H9 (cell line): ENCODE measurements around the gene ACOXL. TPM values are rescaled to one million over a fixed set of nuclear protein-coding genes. Genes with fewer than 3 reads are reported as not detected.

ENCODE experiments used
- DNase-seq: peaks from one replicate; pipeline ENCODE4 v3.0.0-alpha.2; 2017
- H2AFZ ChIP-seq: one replicate; pipeline ENCODE4 v1.6.1; 2013; ENCODE audit warnings: mild to moderate bottlenecking, low read length, control low read depth, moderate library complexity
- H2AK5ac ChIP-seq: 2 replicates; pipeline ENCODE4 v1.6.1; 2013; ENCODE audit warnings: low read length, control low read depth, mixed read lengths; ENCODE audit not compliant: insufficient read length
- H2BK120ac ChIP-seq: one replicate; pipeline ENCODE4 v1.6.1; 2013; ENCODE audit warnings: low read depth, mild to moderate bottlenecking, low read length, control low read depth, inconsistent platforms; ENCODE audit not compliant: poor library complexity, severe bottlenecking
- H2BK12ac ChIP-seq: 2 replicates; pipeline ENCODE4 v1.6.1; 2013; ENCODE audit warnings: low read length, control low read depth, mixed read lengths, low read depth; ENCODE audit not compliant: insufficient read length
- H2BK15ac ChIP-seq: 2 replicates; pipeline ENCODE4 v1.6.1; 2013; ENCODE audit warnings: low read depth, low read length, control low read depth
- H2BK20ac ChIP-seq: one replicate; pipeline ENCODE4 v1.6.1; 2013; ENCODE audit warnings: low read depth, mild to moderate bottlenecking, low read length, control low read depth, inconsistent platforms; ENCODE audit not compliant: poor library complexity, severe bottlenecking
- H2BK5ac ChIP-seq: 2 replicates; pipeline ENCODE4 v1.6.1; 2013; ENCODE audit warnings: low read length, control low read depth, mixed read lengths; ENCODE audit not compliant: insufficient read length
- H3K14ac ChIP-seq: 2 replicates; pipeline ENCODE4 v1.6.1; 2013; ENCODE audit warnings: low read length, control low read depth; ENCODE audit not compliant: insufficient read depth
- H3K18ac ChIP-seq: 2 replicates; pipeline ENCODE4 v1.6.1; 2013; ENCODE audit warnings: low read depth, mild to moderate bottlenecking, mixed read lengths, low read length, control low read depth; ENCODE audit not compliant: insufficient read length
- H3K23ac ChIP-seq: 2 replicates; pipeline ENCODE4 v1.6.1; 2013; ENCODE audit warnings: low read length, control low read depth, mixed read lengths, low read depth; ENCODE audit not compliant: insufficient read length
- H3K23me2 ChIP-seq: 2 replicates; pipeline ENCODE4 v1.6.1; 2013; ENCODE audit warnings: low read depth, mild to moderate bottlenecking, mixed read lengths, low read length, control low read depth; ENCODE audit not compliant: insufficient read length, poor library complexity, severe bottlenecking
- H3K27ac ChIP-seq: 2 replicates; pipeline ENCODE4 v1.5.1; 2013; ENCODE audit warnings: low read length, control low read depth, mixed read lengths, low read depth; ENCODE audit not compliant: insufficient read length
- H3K27me3 ChIP-seq: 2 replicates; pipeline ENCODE4 v1.6.1; 2013; ENCODE audit warnings: low read length, control low read depth, inconsistent platforms; ENCODE audit not compliant: insufficient read depth
- H3K4ac ChIP-seq: 2 replicates; pipeline ENCODE4 v1.6.1; 2013; ENCODE audit warnings: low read depth, mild to moderate bottlenecking, control low read depth, inconsistent platforms, low read length, moderate library complexity
- H3K4me1 ChIP-seq: 2 replicates; pipeline ENCODE4 v1.6.1; 2013; ENCODE audit warnings: low read length, control low read depth, inconsistent platforms; ENCODE audit not compliant: insufficient read depth
- H3K4me2 ChIP-seq: 2 replicates; pipeline ENCODE4 v1.6.1; 2013; ENCODE audit warnings: low read length, control low read depth, mixed read lengths; ENCODE audit not compliant: insufficient read length, insufficient read depth
- H3K56ac ChIP-seq: 2 replicates; pipeline ENCODE4 v1.6.1; 2013; ENCODE audit warnings: low read depth, mild to moderate bottlenecking, mixed read lengths, low read length, control low read depth; ENCODE audit not compliant: insufficient read length
- H3K79me1 ChIP-seq: 2 replicates; pipeline ENCODE4 v1.6.1; 2013; ENCODE audit warnings: low read depth, mild to moderate bottlenecking, moderate library complexity, low read length, control low read depth, inconsistent platforms; ENCODE audit not compliant: insufficient read depth, poor library complexity, severe bottlenecking
- H3K79me2 ChIP-seq: 2 replicates; pipeline ENCODE4 v1.6.1; 2013; ENCODE audit warnings: low read length, control low read depth, inconsistent platforms; ENCODE audit not compliant: insufficient read depth
- H3K9ac ChIP-seq: 2 replicates; pipeline ENCODE4 v1.6.1; 2013; ENCODE audit warnings: low read length, control low read depth, mixed read lengths; ENCODE audit not compliant: insufficient read length; ENCODE audit errors: extremely low read depth
- H3K9me3 ChIP-seq: one replicate; pipeline ENCODE4 v1.6.1; 2013; ENCODE audit warnings: low read depth, low read length, inconsistent platforms; ENCODE audit not compliant: control insufficient read depth
- H3T11ph ChIP-seq: one replicate; pipeline ENCODE4 v1.6.1; 2013; ENCODE audit warnings: mild to moderate bottlenecking, low read length, control low read depth, inconsistent platforms
- H4K20me1 ChIP-seq: one replicate; pipeline ENCODE4 v1.6.1; 2013; ENCODE audit not compliant: control insufficient read depth, insufficient read length, insufficient read depth
- H4K5ac ChIP-seq: 2 replicates; pipeline ENCODE4 v1.6.1; 2013; ENCODE audit warnings: low read depth, mild to moderate bottlenecking, mixed read lengths, low read length, control low read depth; ENCODE audit not compliant: insufficient read length
- H4K8ac ChIP-seq: replicated peaks from 2 replicates; pipeline ENCODE4 v1.6.1; 2013; ENCODE audit warnings: low read length, control low read depth, mixed read lengths, low read depth; ENCODE audit not compliant: insufficient read length
- H4K91ac ChIP-seq: 2 replicates; pipeline ENCODE4 v1.6.1; 2013; ENCODE audit warnings: low read depth, mild to moderate bottlenecking, moderate library complexity, mixed read lengths, low read length, control low read depth; ENCODE audit not compliant: insufficient read length
- H3K27ac Mint-ChIP-seq, 3 experiments: 2 replicates in 2 of 3; 3 replicates in 1 of 3; pipeline ENCODE4 v1.8.0; 2020 to 2021; ENCODE audit warnings: mixed read lengths in 3 of 3, mild to moderate bottlenecking in 1 of 3, moderate library complexity in 1 of 3
- H3K27me3 Mint-ChIP-seq: 2 replicates; pipeline ENCODE4 v1.8.0; 2021; ENCODE audit warnings: low read depth, mild to moderate bottlenecking, moderate library complexity, mixed read lengths
- H3K36me3 Mint-ChIP-seq, 3 experiments: 2 replicates in 2 of 3; 3 replicates in 1 of 3; pipeline ENCODE4 v1.8.0; 2020 to 2021; ENCODE audit warnings: low read depth in 3 of 3, mixed read lengths in 3 of 3; ENCODE audit not compliant: insufficient read depth in 1 of 3
- H3K4me1 Mint-ChIP-seq, 2 experiments: 2 replicates each; pipeline ENCODE4 v1.8.0; 2020; ENCODE audit warnings: mixed read lengths in 2 of 2
- H3K4me3 Mint-ChIP-seq, 2 experiments: 2 replicates in 1 of 2; 3 replicates in 1 of 2; pipeline ENCODE4 v1.8.0; 2020 to 2021; ENCODE audit warnings: mild to moderate bottlenecking in 2 of 2, mixed read lengths in 2 of 2, moderate library complexity in 1 of 2
- H3K9me3 Mint-ChIP-seq, 2 experiments: 2 replicates in 1 of 2; 3 replicates in 1 of 2; pipeline ENCODE4 v1.8.0; 2020; ENCODE audit warnings: mild to moderate bottlenecking in 2 of 2, mixed read lengths in 2 of 2, moderate library complexity in 1 of 2
- CTCF ChIP-seq: fragments of 200-600 bp; sonication (generic); conservative IDR thresholded peaks from 3 replicates; pipeline ENCODE4 v1.8.0; 2021; ENCODE audit warnings: antibody characterized with exemption, mild to moderate bottlenecking
- WGBS: extraction: QIAGEN DNeasy Blood & Tissue Kit; methylation state at CpG from one replicate; pipeline ENCODE4 v1.1.7; 2013; ENCODE audit warnings: missing lambda C conversion rate, low lambda C conversion rate, mixed read lengths; ENCODE audit not compliant: insufficient read length; ENCODE audit errors: extremely low coverage; 5-methylcytosine and 5-hydroxymethylcytosine counted together
- total RNA-seq: library from RNA; stranded (reverse); gene quantifications from 2 replicates; pipeline ENCODE4 v1.2.1, GENCODE V29; 2021

The ACOXL gene
- total RNA-seq, 1 experiment from 2014 or later, result 37.6 TPM

- Histone ChIP-seq H3K79me1 (no peaks in the 10 kb centered on the region), H2BK120ac (no peak overlapping the region), H2BK5ac (no peak overlapping the region), H2AFZ (no peak overlapping the region), H3K79me2 (no peaks in the 10 kb centered on the region), H2AK5ac (no peak overlapping the region), H2BK12ac (no peak overlapping the region), H2BK20ac (no peak overlapping the region), H3K4me2 (no peak overlapping the region), H4K8ac (no peak overlapping the region), H2BK15ac (no peak overlapping the region), H3K9me3 (no peaks in the 10 kb centered on the region), H3K4ac (no peak overlapping the region), H3K27me3 (no peaks in the 10 kb centered on the region), H4K91ac (no peak overlapping the region), H3K18ac (no peak overlapping the region), H3K23ac (no peak overlapping the region), H4K20me1 (no peaks in the 10 kb centered on the region), H4K5ac (no peak overlapping the region), H3K56ac (no peak overlapping the region), H3K23me2 (no peaks in the 10 kb centered on the region), H3T11ph (no peak overlapping the region), H3K9ac (no peak overlapping the region), H3K4me1 (no peaks in the 10 kb centered on the region), H3K27ac (no peak overlapping the region), H3K14ac (no peak overlapping the region)
- H3K27me3 Mint-ChIP-seq, result no peaks in the 10 kb centered on the region
- peaks cover 11 to 59% (median 47%) of the 10 kb centered on the region in 3 experiments; a peak in 6 of 7 replicates for H3K36me3 Mint-ChIP-seq
- H3K4me3 Mint-ChIP-seq, result no peak overlapping the region
- H3K9me3 Mint-ChIP-seq, result no peaks in the 10 kb centered on the region
- no peak for DNase-seq
- peaks cover 13 to 16% of the 10 kb centered on the region in 2 experiments for H3K4me1 Mint-ChIP-seq
- no CpG with 5 or more reads among the region's 4 CpGs for WGBS
- no peak overlapping the region for H3K27ac Mint-ChIP-seq
- no peak for TF ChIP-seq CTCF
Observed at GRCh38 chr2:110791435-110791834, 59.1 kb downstream of the ACOXL start.
